ENCODE measurements around the gene TULP4.
"Not testable (repeated sequence)": the region's sequence is repeated elsewhere in the genome, so short reads cannot be mapped to it uniquely, and the experiment has no call there.

TULP4 gene

GRCh38 chr6:158361961-158362669, 49.9 kb downstream of the TULP4 start:
- DNase-seq, result no peak

- no peak for DNase-seq
Observed at GRCh38 chr6:158366363-158366762, 54.1 kb downstream of the TULP4 start.

GRCh38 chr6:158367816-158368215, 55.6 kb downstream of the TULP4 start:
- no peak for DNase-seq

GRCh38 chr6:158369241-158369640, 57.0 kb downstream of the TULP4 start:
- no peak for DNase-seq

- no peak for DNase-seq
Observed at GRCh38 chr6:158370805-158371204, 58.5 kb downstream of the TULP4 start.

- DNase-seq, result no peak
Observed at GRCh38 chr6:158371261-158371660, 59.0 kb downstream of the TULP4 start.

GRCh38 chr6:158372574-158372973, 60.3 kb downstream of the TULP4 start:
- DNase-seq, result no peak

GRCh38 chr6:158373214-158373613, 60.9 kb downstream of the TULP4 start:
- no peak for DNase-seq

GRCh38 chr6:158374020-158374419, 61.8 kb downstream of the TULP4 start:
- DNase-seq, result no peak

GRCh38 chr6:158376631-158377081, 64.4 kb downstream of the TULP4 start:
- peak; percentile 77 to 93 for DNase-seq

GRCh38 chr6:158377860-158378259, 65.6 kb downstream of the TULP4 start:
- DNase-seq, result no peak

GRCh38 chr6:158379336-158379735, 67.1 kb downstream of the TULP4 start:
- DNase-seq, result no peak

- peak in 1 of 2 experiments; percentile 22 for DNase-seq
Observed at GRCh38 chr6:158381214-158381613, 68.9 kb downstream of the TULP4 start.

GRCh38 chr6:158382491-158382890, 70.2 kb downstream of the TULP4 start:
- no peak for DNase-seq

GRCh38 chr6:158383057-158383456, 70.8 kb downstream of the TULP4 start:
- no peak for DNase-seq

GRCh38 chr6:158383542-158383941, 71.3 kb downstream of the TULP4 start:
- no peak for DNase-seq

GRCh38 chr6:158384671-158385110, 72.4 kb downstream of the TULP4 start:
- no peak for DNase-seq

GRCh38 chr6:158387036-158387435, 74.8 kb downstream of the TULP4 start:
- peak in 1 of 2 experiments; percentile 65 for DNase-seq

- no peak for DNase-seq
Observed at GRCh38 chr6:158387578-158387977, 75.3 kb downstream of the TULP4 start.

- DNase-seq, result no peak
Observed at GRCh38 chr6:158388727-158389126, 76.5 kb downstream of the TULP4 start.

GRCh38 chr6:158389193-158389919, 77.1 kb downstream of the TULP4 start:
- DNase-seq, result no peak

- no peak for DNase-seq
Observed at GRCh38 chr6:158391276-158391675, 79.0 kb downstream of the TULP4 start.

GRCh38 chr6:158391977-158392376, 79.7 kb downstream of the TULP4 start:
- not testable (repeated sequence) for DNase-seq

GRCh38 chr6:158396136-158396535, 83.9 kb downstream of the TULP4 start:
- no peak for DNase-seq

Data from NCI-H524 (cell line).